B cell (primary cell): ENCODE measurements around the gene VPS51. TPM values are rescaled to one million over a fixed set of nuclear protein-coding genes. Genes with fewer than 3 reads are reported as not detected.

Experiments used
- ATAC-seq: fragments of 200-7000 bp; cut with Tn5 transposase; one replicate; pipeline ENCODE4 v1.10.0; 2021; ENCODE audit warnings: low read depth, mild to moderate bottlenecking, moderate number of reproducible peaks, moderate library complexity
- CTCF ChIA-PET: fragments of 350-600 bp; sonication (Branson Sonifier 250); formaldehyde crosslinking; loops from one replicate; lab custom pipeline; 2021; ENCODE audit warnings: antibody characterized with exemption, inconsistent platforms; lab: Charles Lee
- POLR2A ChIA-PET: fragments of 350-600 bp; sonication (Branson Sonifier 250); formaldehyde crosslinking; loops from one replicate; lab custom pipeline; 2021; ENCODE audit warnings: antibody characterized with exemption; lab: Charles Lee
- DNase-seq: peaks from one replicate; pipeline ENCODE4 v3.0.0; 2013
- H2AFZ ChIP-seq: 2 replicates; pipeline ENCODE4 v1.6.1; 2012; ENCODE audit warnings: mild to moderate bottlenecking, low read depth, low read length; ENCODE audit not compliant: insufficient read depth, poor library complexity, severe bottlenecking
- H3K27ac ChIP-seq, 2 donors: 1 replicate in 1 of 2; 2 replicates in 1 of 2; pipeline ENCODE4 v1.5.1; 2012 to 2013; ENCODE audit warnings: low read length in 2 of 2, mild to moderate bottlenecking in 2 of 2, moderate library complexity in 1 of 2
- H3K27me3 ChIP-seq, 4 experiments: fragments of 200-600 bp in 1 of 4; sonication (generic) in 1 of 4; replicated peaks in 1 of 4; 1 replicate in 2 of 4; 2 replicates in 2 of 4; pipeline versions ENCODE4 v1.6.1 to v1.7.0; 2013 to 2016; ENCODE audit warnings: low read length in 3 of 4, mild to moderate bottlenecking in 2 of 4, mixed read lengths in 1 of 4, moderate library complexity in 1 of 4; ENCODE audit not compliant: insufficient read depth in 4 of 4, control insufficient read depth in 3 of 4; ENCODE audit errors: control extremely low read depth in 1 of 4
- H3K36me3 ChIP-seq, 2 experiments: replicated peaks in 1 of 2; 1 replicate in 1 of 2; 2 replicates in 1 of 2; pipeline versions ENCODE4 v1.6.1 to v1.7.1; 2013; ENCODE audit warnings: low read length in 1 of 2; ENCODE audit not compliant: insufficient read depth in 2 of 2, control insufficient read depth in 1 of 2; ENCODE audit errors: control extremely low read depth in 1 of 2, extremely low read depth in 1 of 2
- H3K4me1 ChIP-seq, 2 donors: fragments of 200-600 bp in 1 of 2; sonication (generic) in 1 of 2; 1 replicate in 1 of 2; 2 replicates in 1 of 2; pipeline versions ENCODE4 v1.5.1 to v1.6.1; 2013 to 2017; ENCODE audit warnings: low read length in 2 of 2; ENCODE audit not compliant: control insufficient read depth in 2 of 2, insufficient read depth in 2 of 2
- H3K4me2 ChIP-seq: replicated peaks from 2 replicates; pipeline ENCODE3; 2012; ENCODE audit warnings: mild to moderate bottlenecking, low read depth, low read length; ENCODE audit not compliant: poor library complexity, severe bottlenecking
- H3K4me3 ChIP-seq, 5 experiments: fragments of 200-600 bp in 1 of 5; sonication (generic) in 1 of 5; 1 replicate in 3 of 5; 2 replicates in 2 of 5; pipeline versions ENCODE4 v1.5.1 to v1.7.0; 2011 to 2016; ENCODE audit warnings: low read length in 4 of 5, mild to moderate bottlenecking in 4 of 5, low read depth in 2 of 5, control low read depth in 1 of 5, moderate library complexity in 1 of 5; ENCODE audit not compliant: insufficient read depth in 1 of 5; ENCODE audit errors: control extremely low read depth in 1 of 5, extremely low read depth in 1 of 5
- H3K79me2 ChIP-seq: fragments of 200-600 bp; sonication (generic); one replicate; pipeline ENCODE4 v1.6.0; 2016; ENCODE audit warnings: low read length; ENCODE audit not compliant: control insufficient read depth, insufficient read depth
- H3K9ac ChIP-seq: fragments of 200-600 bp; sonication (generic); 2 replicates; pipeline ENCODE4 v1.6.1; 2017; ENCODE audit warnings: mild to moderate bottlenecking, low read length, moderate library complexity
- H3K9me3 ChIP-seq, 3 donors: one replicate each; pipeline versions ENCODE4 v1.6.1 to v1.7.1; 2013; ENCODE audit warnings: low read length in 2 of 3; ENCODE audit not compliant: control insufficient read depth in 2 of 3, insufficient read depth in 1 of 3; ENCODE audit errors: control extremely low read depth in 1 of 3
- H4K20me1 ChIP-seq: 2 replicates; pipeline ENCODE4 v1.6.0; 2012; ENCODE audit warnings: mild to moderate bottlenecking, low read length; ENCODE audit not compliant: insufficient read depth, control insufficient read depth, poor library complexity, severe bottlenecking
- H3K27ac Mint-ChIP-seq: one replicate; pipeline ENCODE4 v1.8.0; 2021; ENCODE audit warnings: mixed read lengths
- H3K27me3 Mint-ChIP-seq: one replicate; pipeline ENCODE4 v1.8.0; 2021; ENCODE audit warnings: mixed read lengths
- H3K4me1 Mint-ChIP-seq: one replicate; pipeline ENCODE4 v1.8.0; 2021; ENCODE audit warnings: mixed read lengths
- H3K4me3 Mint-ChIP-seq: one replicate; pipeline ENCODE4 v1.8.0; 2021; ENCODE audit warnings: mixed read lengths
- H3K9me3 Mint-ChIP-seq: one replicate; pipeline ENCODE4 v1.8.0; 2022; ENCODE audit warnings: mixed read lengths; ENCODE audit not compliant: insufficient read depth
- CTCF ChIP-seq: fragments of 200-600 bp; IDR thresholded peaks from one replicate; pipeline ENCODE4 v1.8.0; 2022; ENCODE audit warnings: antibody characterized with exemption, mild to moderate bottlenecking
- EZH2 ChIP-seq: IDR thresholded peaks from 2 replicates; pipeline ENCODE4 v1.6.1; 2012; ENCODE audit warnings: borderline replicate concordance, low read depth, mild to moderate bottlenecking, moderate library complexity, low read length; ENCODE audit not compliant: insufficient read depth, poor library complexity, severe bottlenecking
- WGBS: methylation state at CpG from one replicate; pipeline ENCODE4 v1.1.5; 2013; ENCODE audit warnings: missing lambda C conversion rate; ENCODE audit not compliant: insufficient coverage; 5-methylcytosine and 5-hydroxymethylcytosine counted together
- intact Hi-C: fragments of 100-400 bp; cut with micrococcal nuclease; formaldehyde crosslinking; loops from one replicate; pipeline ENCODE4 v1.10.0; 2022
- polyA plus RNA-seq: library from polyadenylated mRNA; depleted of rRNA; stranded (reverse); fragments of >200 nt; gene quantifications from 2 replicates; pipeline ENCODE4 v1.2.3, GENCODE V29; 2012
- total RNA-seq, 2 donors: library from RNA; stranded (reverse); fragments of 120-200 nt in 1 of 2; gene quantifications; 1 replicate in 1 of 2; 2 replicates in 1 of 2; pipeline versions ENCODE4 v1.2.3 to v1.2.4, GENCODE V29; 2013 to 2022

Gene VPS51
- total and polyA plus RNA-seq, 2 donors (not counting 1 experiment from before 2014, with no cell fraction given) = 206 to 223 TPM

GRCh38 chr11:65090628-65091027 is 5.4 kb upstream of the VPS51 start:
- no peaks in the 10 kb centered on the region for H3K9me3 Mint-ChIP-seq
- no peak overlapping the region for H3K4me3 Mint-ChIP-seq
- H3K4me1 Mint-ChIP-seq = peaks cover 4% of the 10 kb centered on the region
- peaks cover 0 to 1% (median 0%) of the 10 kb centered on the region in 3 donors for H3K9me3 ChIP-seq
- no peak for ATAC-seq
- intact Hi-C loops = no loop called here
- peaks cover 8% of the 10 kb centered on the region for H3K79me2 ChIP-seq
- H3K9ac ChIP-seq = no peak overlapping the region
- no peak for DNase-seq
- H4K20me1 ChIP-seq = no peaks in the 10 kb centered on the region
- POLR2A ChIA-PET = interaction anchor here (0.6 kb wide), 1 partner anchor 311 kb away, joined by 4 read pairs; no protein-coding TSS in a partner anchor
- WGBS = 97% methylated on average over 4 of the region's 4 CpGs
- no peak overlapping the region for H3K4me3 ChIP-seq
- no peak overlapping the region for H3K4me2 ChIP-seq
- no peak for TF ChIP-seq EZH2
- TF ChIP-seq CTCF = no peak
- no peaks in the 10 kb centered on the region for H3K27me3 ChIP-seq
- peaks cover 1 to 3% of the 10 kb centered on the region in 2 donors for H3K4me1 ChIP-seq
- H3K27ac ChIP-seq = no peak overlapping the region
- H3K27me3 Mint-ChIP-seq = no peaks in the 10 kb centered on the region
- CTCF ChIA-PET = interaction anchor here (0.7 to 1.7 kb wide), 3 partner anchors 12 to 588 kb away, joined by 3 to 5 read pairs (median 4); partner anchors contain the start of gene TM7SF2
- peaks cover 0 to 41% of the 10 kb centered on the region in 2 experiments for H3K36me3 ChIP-seq
- no peak overlapping the region for H3K27ac Mint-ChIP-seq
- no peak overlapping the region for H2AFZ ChIP-seq

- CTCF ChIA-PET = interaction anchor here (0.9 to 10.2 kb wide), 4 partner anchors 15 to 249 kb away, joined by 3 to 96 read pairs (median 6); partner anchors contain the start of genes ARL2, FAU, MRPL49 and TM7SF2
- peaks cover 18% of the 10 kb centered on the region for H4K20me1 ChIP-seq
- no peak for DNase-seq
- H2AFZ ChIP-seq = peak overlapping the region; percentile 88
- ATAC-seq = no peak
- Mint-ChIP-seq H3K4me3 (peak overlapping the region; percentile 96), H3K9me3 (no peaks in the 10 kb centered on the region), H3K4me1 (peaks cover 24% of the 10 kb centered on the region), H3K27me3 (no peaks in the 10 kb centered on the region), H3K27ac (peak overlapping the region; percentile 97)
- H3K4me3 ChIP-seq = peak overlapping the region in 2 of 5 experiments; percentile 73 to 90
- TF ChIP-seq EZH2 = no peak
- TF ChIP-seq CTCF = no peak
- intact Hi-C loops = no loop called here
- H3K79me2 ChIP-seq = peaks cover 28% of the 10 kb centered on the region
- H3K9me3 ChIP-seq = peaks cover 0 to 6% (median 0%) of the 10 kb centered on the region in 3 donors
- POLR2A ChIA-PET = interaction anchor here (1.7 to 4.0 kb wide), 2 partner anchors 15 to 86 kb away, joined by 7 to 26 read pairs; partner anchors contain the start of genes CAPN1 and TM7SF2
- peak overlapping the region; percentile 92 for H3K4me2 ChIP-seq
- no peaks in the 10 kb centered on the region for H3K27me3 ChIP-seq
- 93% methylated on average over 22 of the region's 22 CpGs for WGBS
- peaks cover 10 to 16% of the 10 kb centered on the region in 2 donors for H3K4me1 ChIP-seq
- H3K9ac ChIP-seq = peak overlapping the region; percentile 90
- H3K27ac ChIP-seq = peak overlapping the region in 1 of 2 donors; percentile 81
- H3K36me3 ChIP-seq = peaks cover 0 to 15% of the 10 kb centered on the region in 2 experiments
These were observed 587 bp upstream of the VPS51 start for GRCh38 chr11:65095427-65095826.
